ACC112 (cell line): Measurements from ENCODE around the gene ZBP1.

ENCODE experiments used
- H2AFZ ChIP-seq: fragments of 200-600 bp; sonication (generic); one replicate; pipeline ENCODE4 v1.6.0; 2017; ENCODE audit warnings: antibody characterized with exemption, low read length; ENCODE audit not compliant: unreplicated experiment
- H3K27ac ChIP-seq: fragments of 200-600 bp; sonication (generic); 2 replicates; pipeline ENCODE4 v1.5.1; 2014; ENCODE audit warnings: low read depth, mild to moderate bottlenecking, antibody characterized with exemption, low read length, moderate library complexity
- H3K27me3 ChIP-seq: fragments of 200-600 bp; sonication (generic); 2 replicates; pipeline ENCODE4 v1.6.1; 2014; ENCODE audit warnings: mild to moderate bottlenecking, antibody characterized with exemption, low read length, moderate library complexity, mixed read lengths; ENCODE audit not compliant: insufficient read depth
- H3K36me3 ChIP-seq: fragments of 200-600 bp; sonication (generic); 2 replicates; pipeline ENCODE4 v1.6.1; 2016; ENCODE audit warnings: mild to moderate bottlenecking, antibody characterized with exemption, low read length, moderate library complexity, mixed read lengths; ENCODE audit not compliant: insufficient read depth
- H3K4me1 ChIP-seq: fragments of 200-600 bp; sonication (generic); one replicate; pipeline ENCODE4 v1.6.1; 2016; ENCODE audit warnings: low read length, mixed read lengths; ENCODE audit not compliant: insufficient read depth, unreplicated experiment, control insufficient read depth
- H3K4me3 ChIP-seq: fragments of 200-600 bp; sonication (generic); 2 replicates; pipeline ENCODE4 v1.5.1; 2014; ENCODE audit warnings: mild to moderate bottlenecking, low read depth, low read length
- H3K79me2 ChIP-seq: fragments of 200-600 bp; sonication (generic); one replicate; pipeline ENCODE4 v1.6.0; 2016; ENCODE audit warnings: low read length; ENCODE audit not compliant: control insufficient read depth, unreplicated experiment, insufficient read depth

ZBP1 gene, protein sequence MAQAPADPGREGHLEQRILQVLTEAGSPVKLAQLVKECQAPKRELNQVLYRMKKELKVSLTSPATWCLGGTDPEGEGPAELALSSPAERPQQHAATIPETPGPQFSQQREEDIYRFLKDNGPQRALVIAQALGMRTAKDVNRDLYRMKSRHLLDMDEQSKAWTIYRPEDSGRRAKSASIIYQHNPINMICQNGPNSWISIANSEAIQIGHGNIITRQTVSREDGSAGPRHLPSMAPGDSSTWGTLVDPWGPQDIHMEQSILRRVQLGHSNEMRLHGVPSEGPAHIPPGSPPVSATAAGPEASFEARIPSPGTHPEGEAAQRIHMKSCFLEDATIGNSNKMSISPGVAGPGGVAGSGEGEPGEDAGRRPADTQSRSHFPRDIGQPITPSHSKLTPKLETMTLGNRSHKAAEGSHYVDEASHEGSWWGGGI

DNA sequence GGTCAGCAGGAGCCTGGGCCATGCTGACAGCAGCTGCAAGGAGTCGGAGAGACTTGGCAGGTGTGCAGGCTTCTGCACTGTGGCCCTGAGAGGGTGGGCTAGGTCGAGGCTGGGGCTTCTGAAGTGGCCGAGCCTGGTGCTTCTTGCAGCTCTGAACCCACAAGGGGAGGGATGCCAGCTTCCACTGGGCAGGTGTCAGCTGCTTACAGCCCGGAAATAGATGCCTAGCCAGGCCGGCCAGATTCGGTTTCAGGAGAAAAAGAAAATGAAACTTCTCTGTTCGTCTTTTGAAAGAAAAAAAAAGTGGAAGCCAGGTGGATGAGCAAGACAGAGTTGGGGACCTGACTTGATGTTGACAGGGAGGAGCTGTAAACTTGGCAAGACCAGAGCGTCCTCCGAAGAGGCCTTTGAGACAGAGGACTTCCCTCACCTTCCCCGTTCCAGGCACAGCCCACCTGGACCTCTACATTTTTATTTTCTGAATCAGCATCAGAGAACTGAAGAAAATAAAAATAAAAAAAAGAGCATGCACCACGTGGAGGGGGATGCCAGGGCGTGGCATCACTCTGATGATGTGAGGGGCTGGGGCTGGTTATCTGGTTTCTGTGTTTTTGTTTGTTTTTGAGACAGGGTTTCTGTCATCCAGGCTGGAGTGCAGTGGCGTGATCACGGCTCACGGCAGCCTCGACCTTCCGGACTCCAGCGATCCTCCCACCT lies at the start of gene ZBP1:
TSS of gene ZBP1 (minus strand) at position 153 of the 717 bp plus-strand sequence. CDS start at position 22, 131 bp downstream.
- Histone ChIP-seq H3K4me1 (peaks cover 4% of the 10 kb centered on the region), H3K79me2 (no peaks in the 10 kb centered on the region), H3K36me3 (no peaks in the 10 kb centered on the region), H3K4me3 (no peak within 1 kb of the TSS), H3K27ac (no peak within 1 kb of the TSS), H2AFZ (no peak within 1 kb of the TSS), H3K27me3 (peaks cover 14% of the 10 kb centered on the region)

- Histone ChIP-seq H3K4me3 (no peak overlapping the region), H3K4me1 (no peaks in the 10 kb centered on the region), H3K79me2 (no peaks in the 10 kb centered on the region), H3K36me3 (no peaks in the 10 kb centered on the region), H3K27ac (no peak overlapping the region), H2AFZ (no peak overlapping the region), H3K27me3 (no peaks in the 10 kb centered on the region)
Observed at GRCh38 chr20:57669632-57670031, 49.4 kb upstream of the ZBP1 start.

GRCh38 chr20:57667924-57668782 lies 47.9 kb upstream of the ZBP1 start:
- H3K79me2 ChIP-seq: no peaks in the 10 kb centered on the region
- no peaks in the 10 kb centered on the region for H3K36me3 ChIP-seq
- H3K27me3 ChIP-seq: no peaks in the 10 kb centered on the region

DNA sequence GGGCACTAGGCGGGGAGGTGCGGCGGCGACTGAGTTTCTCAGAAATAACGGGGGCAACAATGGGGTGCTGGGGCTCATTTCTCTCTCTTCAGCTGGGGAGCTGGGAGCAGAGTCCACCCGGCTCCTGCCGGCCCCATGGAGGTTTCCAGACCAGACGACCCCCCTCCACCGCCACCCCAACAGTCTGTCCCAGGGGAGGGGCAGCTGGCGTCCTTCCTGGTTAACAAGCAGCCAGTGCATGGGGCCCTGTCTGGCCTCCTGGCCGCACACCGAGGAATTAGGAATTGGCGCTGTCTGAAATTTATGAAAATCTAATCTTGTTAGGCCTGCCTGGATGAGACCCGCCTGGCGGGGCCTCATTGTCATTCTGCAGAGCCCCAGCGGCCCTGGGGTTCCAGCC lies 47.2 kb upstream of the ZBP1 start:
- Histone ChIP-seq H2AFZ (no peak overlapping the region), H3K27me3 (no peaks in the 10 kb centered on the region), H3K4me3 (no peak overlapping the region), H3K27ac (no peak overlapping the region), H3K36me3 (no peaks in the 10 kb centered on the region), H3K79me2 (no peaks in the 10 kb centered on the region), H3K4me1 (no peaks in the 10 kb centered on the region)

More at GRCh38 chr20:57667924-57668782, 47.9 kb upstream of the ZBP1 start:
- no peak overlapping the region for H3K27ac ChIP-seq
- H2AFZ ChIP-seq: no peak overlapping the region
- no peak overlapping the region for H3K4me3 ChIP-seq
- H3K4me1 ChIP-seq: no peaks in the 10 kb centered on the region

DNA sequence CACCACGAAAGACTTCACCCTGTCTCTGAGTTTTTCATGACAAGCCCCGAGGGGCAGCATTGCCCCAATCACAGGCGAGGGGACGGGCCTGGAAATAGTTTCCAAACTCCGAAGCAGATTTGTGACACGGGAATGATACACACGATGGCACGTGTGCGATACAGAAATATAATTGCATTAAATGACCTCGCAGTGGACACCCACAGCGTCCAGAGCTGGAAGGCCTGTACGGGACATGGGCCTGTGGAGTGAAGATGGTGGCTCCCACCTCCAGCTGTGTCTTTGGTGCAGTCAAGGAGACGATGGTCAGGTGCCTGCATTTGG lies 46.6 kb upstream of the ZBP1 start:
- H3K4me3 ChIP-seq: no peak overlapping the region
- H3K27me3 ChIP-seq: no peaks in the 10 kb centered on the region
- H3K79me2 ChIP-seq: no peaks in the 10 kb centered on the region
- no peak overlapping the region for H2AFZ ChIP-seq
- H3K36me3 ChIP-seq: no peaks in the 10 kb centered on the region
- no peaks in the 10 kb centered on the region for H3K4me1 ChIP-seq
- H3K27ac ChIP-seq: no peak overlapping the region

- Histone ChIP-seq H3K79me2 (no peaks in the 10 kb centered on the region), H3K4me3 (no peak overlapping the region), H3K4me1 (no peaks in the 10 kb centered on the region), H3K36me3 (no peaks in the 10 kb centered on the region), H3K27ac (no peak overlapping the region), H3K27me3 (no peaks in the 10 kb centered on the region), H2AFZ (no peak overlapping the region)
Observed at GRCh38 chr20:57666106-57666833, 46.0 kb upstream of the ZBP1 start.

GRCh38 chr20:57665589-57665971 lies 45.4 kb upstream of the ZBP1 start:
- Histone ChIP-seq H3K4me3 (no peak overlapping the region), H3K27ac (no peak overlapping the region), H3K36me3 (no peaks in the 10 kb centered on the region), H3K79me2 (no peaks in the 10 kb centered on the region), H2AFZ (no peak overlapping the region), H3K27me3 (no peaks in the 10 kb centered on the region), H3K4me1 (no peaks in the 10 kb centered on the region)

DNA sequence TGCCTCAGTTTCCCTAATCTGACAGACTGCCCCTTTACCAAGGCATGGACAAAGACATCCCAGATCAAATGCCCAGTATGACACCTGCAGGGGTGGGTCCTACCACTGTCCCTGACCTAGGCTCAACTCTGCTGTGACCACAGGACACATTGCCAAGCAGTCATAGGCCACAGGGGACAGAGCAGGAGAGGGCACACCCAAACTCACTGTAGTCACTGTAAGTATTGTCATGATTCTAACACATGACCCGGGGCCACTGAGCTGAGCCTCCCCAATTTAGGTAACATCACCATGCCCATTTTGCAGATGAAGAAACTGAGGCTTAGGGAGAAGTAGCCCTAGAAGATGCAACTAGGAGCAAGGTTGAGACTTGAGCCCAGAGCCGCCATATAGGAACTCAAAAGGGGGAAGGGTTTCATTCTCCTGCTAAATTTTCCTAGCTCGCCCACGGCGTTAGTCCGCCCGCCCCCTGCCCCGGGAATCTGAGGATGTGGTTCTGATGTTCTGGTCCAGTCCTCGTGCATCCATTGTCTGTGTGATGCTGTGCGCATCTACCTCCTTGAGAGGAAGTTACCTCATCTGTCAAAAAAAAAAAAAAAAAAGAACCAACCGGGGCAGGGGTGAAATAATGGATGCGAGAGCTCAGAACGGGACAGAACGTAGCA lies 44.8 kb upstream of the ZBP1 start:
- H3K27ac ChIP-seq: no peak overlapping the region
- H3K4me1 ChIP-seq: no peaks in the 10 kb centered on the region
- H3K4me3 ChIP-seq: no peak overlapping the region
- no peaks in the 10 kb centered on the region for H3K27me3 ChIP-seq
- H2AFZ ChIP-seq: no peak overlapping the region
- H3K36me3 ChIP-seq: no peaks in the 10 kb centered on the region
- H3K79me2 ChIP-seq: no peaks in the 10 kb centered on the region

- Histone ChIP-seq H2AFZ (no peak overlapping the region), H3K4me3 (no peak overlapping the region), H3K79me2 (no peaks in the 10 kb centered on the region), H3K27me3 (no peaks in the 10 kb centered on the region), H3K27ac (no peak overlapping the region), H3K36me3 (no peaks in the 10 kb centered on the region), H3K4me1 (no peaks in the 10 kb centered on the region)
Observed at GRCh38 chr20:57664476-57664875, 44.2 kb upstream of the ZBP1 start.
